K562 (cell line): ENCODE measurements around the gene ST3GAL5. TPM values are rescaled to one million over a fixed set of nuclear protein-coding genes. Genes with fewer than 3 reads are reported as not detected.
A peak's percentile ranks its signal among the peaks of the same experiment; 100 is the strongest.

Source experiments
- ATAC-seq: fragments of 200-7000 bp; cut with Tn5 transposase; 3 replicates; pipeline ENCODE4 v1.9.1; 2020; ENCODE audit warnings: moderate library complexity
- BruUV-seq: library from RNA; stranded (reverse); fragments of 400-500 nt; replicated peaks from 2 replicates; lab custom pipeline; 2021; lab: Mats Ljungman, UMichigan
- CTCF ChIA-PET: fragments of 300-600 bp; formaldehyde crosslinking; extraction: SDS; loops from one replicate; lab custom pipeline; 2021; ENCODE audit warnings: low intra/inter-chr PET ratio; lab: Yijun Ruan, JAX
- POLR2A ChIA-PET: fragments of 300-600, 350-650 bp; sonication (Branson Sonifier 250); formaldehyde crosslinking; extraction: SDS; loops from one replicate; lab custom pipeline; 2021; ENCODE audit warnings: antibody characterized with exemption, inconsistent platforms; lab: Yijun Ruan, JAX
- DNase-seq, 4 experiments: peaks; one replicate each; pipeline versions ENCODE4 v3.0.0 to v3.0.0-alpha.2; 2011 to 2018; ENCODE audit warnings: low spot score in 3 of 4, mixed read lengths in 3 of 4; ENCODE audit errors: extremely low read depth in 1 of 4
- FAIRE-seq: peaks from 2 replicates; lab custom pipeline; 2011; peaks lifted over from hg19 to GRCh38; lab: Jason Lieb, UNC
- H2AFZ ChIP-seq: 2 replicates; pipeline ENCODE4 v1.6.0; 2011; ENCODE audit warnings: low read depth, low read length, control low read depth, inconsistent platforms
- H3K27ac ChIP-seq: fragments of 200-600 bp; 3 replicates; pipeline ENCODE4 v1.8.0; 2011; ENCODE audit warnings: low read depth, mild to moderate bottlenecking, control low read depth, inconsistent platforms, low read length, moderate library complexity, mixed read lengths; ENCODE audit errors: extremely low read depth
- H3K27me3 ChIP-seq, 2 experiments: fragments of 300-600 bp in 1 of 2; 2 replicates in 1 of 2; 3 replicates in 1 of 2; pipeline versions ENCODE4 v1.6.0 to v1.8.0; 2011; ENCODE audit warnings: inconsistent platforms in 2 of 2, low read length in 2 of 2, mild to moderate bottlenecking in 1 of 2, mixed read lengths in 1 of 2, moderate library complexity in 1 of 2; ENCODE audit not compliant: control insufficient read depth in 2 of 2, insufficient read depth in 2 of 2
- H3K36me3 ChIP-seq: fragments of 300-600 bp; 3 replicates; pipeline ENCODE4 v1.8.0; 2011; ENCODE audit warnings: mild to moderate bottlenecking, low read length, inconsistent platforms; ENCODE audit not compliant: control insufficient read depth, insufficient read depth
- H3K4me1 ChIP-seq, 2 experiments: fragments of 200-600 bp in 1 of 2; replicated peaks in 1 of 2; 2 replicates in 1 of 2; 3 replicates in 1 of 2; pipeline versions ENCODE4 v1.5.1 to v1.8.0; 2011; ENCODE audit warnings: inconsistent platforms in 2 of 2, low read length in 2 of 2, mild to moderate bottlenecking in 1 of 2, mixed read lengths in 1 of 2, moderate library complexity in 1 of 2; ENCODE audit not compliant: control insufficient read depth in 2 of 2, insufficient read depth in 2 of 2
- H3K4me2 ChIP-seq: 2 replicates; pipeline ENCODE4 v1.6.1; 2011; ENCODE audit warnings: low read length, control low read depth, inconsistent platforms, mixed read lengths; ENCODE audit not compliant: insufficient read depth
- H3K4me3 ChIP-seq: fragments of 200-600 bp; sonication (generic), shearing (Covaris generic); 2 replicates; pipeline ENCODE4 v1.5.1; 2016; ENCODE audit warnings: control low read depth, inconsistent platforms
- H3K79me2 ChIP-seq: fragments of 200-600 bp; 3 replicates; pipeline ENCODE4 v1.8.0; 2011; ENCODE audit warnings: low read length, inconsistent platforms; ENCODE audit not compliant: control insufficient read depth, insufficient read depth
- H3K9ac ChIP-seq, 2 experiments: 2 replicates each; pipeline versions ENCODE4 v1.6.0 to v1.6.1; 2011; ENCODE audit warnings: low read depth in 2 of 2, low read length in 2 of 2, control low read depth in 1 of 2, inconsistent platforms in 1 of 2, mild to moderate bottlenecking in 1 of 2, mixed read lengths in 1 of 2; ENCODE audit not compliant: insufficient read depth in 1 of 2
- H3K9me1 ChIP-seq: one replicate; pipeline ENCODE4 v1.6.0; 2011; ENCODE audit warnings: inconsistent platforms, mild to moderate bottlenecking, low read length, moderate library complexity; ENCODE audit not compliant: control insufficient read depth, insufficient read depth
- H3K9me3 ChIP-seq: replicated peaks from 2 replicates; pipeline ENCODE4 v1.5.1; 2011; ENCODE audit warnings: low read depth, low read length, inconsistent platforms; ENCODE audit not compliant: control insufficient read depth, insufficient read depth
- H4K20me1 ChIP-seq: replicated peaks from 2 replicates; pipeline ENCODE4 v1.6.1; 2011; ENCODE audit warnings: low read length, inconsistent platforms, mixed read lengths; ENCODE audit not compliant: control insufficient read depth, insufficient read depth
- FOSL1 ChIP-seq: fragments of 200-800 bp; sonication (Bioruptor generic); conservative IDR thresholded peaks from 2 replicates; pipeline ENCODE4 v1.6.1; 2016; ENCODE audit warnings: missing genetic modification characterization, missing compliant biosample characterization
- HMBOX1 ChIP-seq: sonication (generic); IDR thresholded peaks from 2 replicates; pipeline ENCODE4 v1.6.1; 2016
- HNRNPK ChIP-seq: fragments of 200-400 bp; formaldehyde crosslinking; IDR thresholded peaks from one replicate; pipeline ENCODE4 v1.6.1; 2018; ENCODE audit warnings: mild to moderate bottlenecking, low read depth, low read length; ENCODE audit not compliant: poor library complexity, severe bottlenecking
- MYNN ChIP-seq, 2 experiments: sonication (generic); formaldehyde crosslinking in 1 of 2; IDR thresholded peaks; 2 replicates each; pipeline versions ENCODE4 v1.5.0 to v1.6.1; 2016 to 2020; ENCODE audit warnings: antibody characterized with exemption in 1 of 2, missing genetic modification reagents in 1 of 2
- NCOR1 ChIP-seq: fragments of 450-650 bp; IDR thresholded peaks from 2 replicates; pipeline ENCODE4 v1.6.1; 2016; ENCODE audit warnings: mild to moderate bottlenecking, moderate library complexity
- STAG1 ChIP-seq: sonication (generic); formaldehyde crosslinking; IDR thresholded peaks from 2 replicates; pipeline ENCODE4 v1.5.0; 2020; ENCODE audit warnings: missing genetic modification reagents, borderline replicate concordance
- ZBED1 ChIP-seq: IDR thresholded peaks from 2 replicates; pipeline ENCODE4 v1.6.1; 2014
- ZNF512 ChIP-seq: IDR thresholded peaks from 2 replicates; pipeline ENCODE4 v1.6.1; 2016; ENCODE audit warnings: missing genetic modification characterization, missing compliant biosample characterization
- WGBS: fragments of 100-300 bp; shearing (Covaris generic); methylation state at CpG from one replicate; pipeline ENCODE4 v1.1.6; 2016; ENCODE audit warnings: low coverage, mixed read lengths; ENCODE audit not compliant: insufficient coverage; ENCODE audit errors: missing lambda C conversion rate; 5-methylcytosine and 5-hydroxymethylcytosine counted together
- in situ Hi-C: fragments of 300-500 bp; cut with MboI; formaldehyde crosslinking; loops from 4 replicates; pipeline ENCODE4 v1.15.0; 2018; ENCODE audit warnings: inconsistent platforms, mixed read lengths
- intact Hi-C: fragments of 100-400 bp; cut with micrococcal nuclease; formaldehyde crosslinking; loops from 2 replicates; pipeline ENCODE4 v1.14.2; 2022
- polyA plus RNA-seq, 8 experiments: library from polyadenylated mRNA; depleted of rRNA in 4 of 8; stranded (reverse) in 5 of 8; unstranded in 3 of 8; fragments of >200 nt; fragmentation: Nextera tagmentation in 2 of 8; fragmentation: Illumina TruSeq in 1 of 8; extraction: Ambion mirVana in 2 of 8; extraction: Trizol in 1 of 8; gene quantifications; 2 replicates each; pipeline versions ENCODE4 v1.2.1 to v1.2.3, GENCODE V29; 2011 to 2014; ENCODE audit warnings: inconsistent platforms in 1 of 8, missing spikeins in 1 of 8
- total RNA-seq, 7 experiments: library from RNA; depleted of rRNA in 6 of 7; stranded (reverse); fragments of >200 nt in 6 of 7; fragmentation: Illumina TruSeq in 2 of 7; extraction: Trizol in 2 of 7; gene quantifications; 2 replicates each; pipeline versions ENCODE4 v1.2.1 to v1.2.3, GENCODE V29; 2011 to 2021; ENCODE audit warnings: low replicate concordance in 1 of 7
- TF ChIP-seq, protein P1 (sequence below): fragments of 450-650 bp; formaldehyde crosslinking; IDR thresholded peaks from 2 replicates; pipeline ENCODE4 v1.4.0; 2020; ENCODE audit warnings: mild to moderate bottlenecking, moderate library complexity
- TF ChIP-seq, protein P2 (sequence below): fragments of 250-450 bp; sonication (Bioruptor Pico); IDR thresholded peaks from 2 replicates; pipeline ENCODE4 v1.8.0; 2021; ENCODE audit warnings: borderline replicate concordance, mild to moderate bottlenecking, moderate library complexity; ENCODE audit not compliant: poor library complexity, severe bottlenecking

Gene ST3GAL5
- total and polyA plus RNA-seq, 9 of the 15 experiments (the other 6 are each of a cell fraction or from before 2014, with no cell fraction given): 1.6 to 10.0 (median 4.2) TPM

DNA sequence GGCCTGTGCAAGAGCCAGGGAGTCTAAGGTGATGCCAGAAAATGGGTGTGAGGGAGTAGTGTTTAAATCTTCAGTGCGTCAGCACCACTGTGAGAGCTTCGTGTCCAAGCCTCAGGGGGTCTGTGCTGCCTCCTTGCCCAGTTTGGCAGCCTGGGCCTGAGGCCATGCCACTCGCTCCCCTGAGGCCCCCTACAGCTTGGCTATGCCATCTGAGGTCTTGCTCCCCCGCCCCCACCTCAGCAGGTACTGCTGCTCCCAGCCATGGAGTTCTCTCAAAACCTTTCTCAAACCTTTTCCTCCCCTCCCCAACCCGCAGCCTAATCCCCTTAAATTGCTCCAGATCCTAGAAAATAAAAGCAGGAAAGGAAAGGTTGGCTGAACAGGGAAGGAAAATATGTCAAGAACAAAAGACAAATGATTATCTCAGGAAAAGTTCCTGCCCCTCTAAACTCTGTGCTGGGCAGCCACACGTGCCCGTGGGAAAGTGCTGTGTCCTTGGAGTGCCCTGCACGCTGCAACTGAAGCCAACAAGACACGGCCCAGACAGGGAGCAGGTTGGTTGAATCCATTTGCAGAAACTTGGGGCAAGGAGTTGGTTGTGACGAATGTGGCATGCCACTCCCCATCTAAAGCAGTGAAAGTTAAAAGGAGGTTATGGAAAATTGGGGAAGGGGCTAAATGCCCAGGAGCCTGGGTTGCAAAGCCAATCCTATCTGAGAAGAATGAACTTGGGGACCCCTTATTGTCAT is 73.8 kb downstream of the ST3GAL5 start (continued):
- TF ChIP-seq HMBOX1: no peak

DNA sequence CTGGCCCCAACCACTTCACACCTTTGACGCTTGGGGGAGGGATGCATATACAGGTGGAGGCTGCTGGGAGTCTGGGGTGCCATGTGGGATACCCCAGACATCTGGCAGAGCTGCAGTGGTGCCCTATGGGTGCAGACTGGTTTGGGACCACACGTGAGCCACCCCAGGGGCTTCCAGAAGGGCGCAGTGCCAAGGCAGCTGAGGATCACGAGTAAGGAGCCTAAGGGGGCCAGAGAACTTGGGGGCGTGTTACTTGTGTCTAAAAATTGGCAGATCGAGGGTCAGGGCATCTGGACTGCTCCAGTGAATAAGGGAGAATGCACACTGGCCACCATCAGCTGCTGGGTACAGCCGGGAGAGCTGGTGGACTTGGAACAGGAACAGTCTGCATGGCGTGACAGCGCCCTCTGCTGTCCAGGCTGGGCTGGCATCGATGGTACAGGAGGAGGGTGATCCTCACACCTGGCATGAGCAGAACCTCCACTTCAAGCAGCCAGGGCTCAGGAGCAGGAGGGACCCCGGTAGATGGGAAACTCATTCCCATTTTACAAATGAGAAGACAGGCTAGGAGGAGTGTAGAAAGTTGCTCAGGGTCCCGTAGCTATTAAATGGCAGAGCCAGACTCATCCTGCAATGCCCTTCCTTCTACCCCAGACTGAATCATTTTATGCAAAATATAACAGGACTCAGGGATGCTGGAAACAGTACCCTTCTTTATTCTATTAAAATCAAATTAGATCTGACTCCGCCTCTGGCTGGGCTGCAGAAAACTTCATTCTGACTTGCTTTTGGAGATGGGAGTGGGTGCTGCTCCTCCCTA is 74.6 kb downstream of the ST3GAL5 start:
- H3K27me3 ChIP-seq: peaks cover 20 to 54% of the 10 kb centered on the region in 2 experiments; a peak in 4 of 5 replicates
- no peaks in the 10 kb centered on the region for H3K36me3 ChIP-seq
- ATAC-seq (peak; percentile 96), FAIRE-seq (peak; percentile 88), DNase-seq (peak; percentile 80 to 84 (median 82))
- H3K79me2 ChIP-seq: no peaks in the 10 kb centered on the region
- H3K4me1 ChIP-seq: peaks cover 6 to 9% of the 10 kb centered on the region in 2 experiments; a peak in 4 of 5 replicates
- intact Hi-C loops: loop anchor here (1.0 to 10.0 kb wide), 3 partner anchors 64 to 139 kb away; no protein-coding TSS in a partner anchor
- H4K20me1 ChIP-seq: peaks cover 10% of the 10 kb centered on the region
- no peak overlapping the region for H3K27ac ChIP-seq
- ChIA-PET CTCF (interaction anchor here (0.6 to 2.8 kb wide), 5 partner anchors 11 to 132 kb away, joined by 3 to 42 read pairs (median 3); no protein-coding TSS in a partner anchor), POLR2A (interaction anchor here (0.5 to 2.2 kb wide), 3 partner anchors 11 to 85 kb away, joined by 3 to 6 read pairs (median 3); no protein-coding TSS in a partner anchor)
- BruUV-seq: no TSS peak
- WGBS: 10% methylated on average over 13 of the region's 13 CpGs
- in situ Hi-C loops: loop anchor here (5.0 kb wide), 1 partner anchor 77 kb away; no protein-coding TSS in a partner anchor
- H3K9ac ChIP-seq: no peak overlapping the region
- H3K9me1 ChIP-seq: no peaks in the 10 kb centered on the region
- H3K9me3 ChIP-seq: no peaks in the 10 kb centered on the region
- H2AFZ ChIP-seq: no peak overlapping the region
- H3K4me3 ChIP-seq: no peak overlapping the region
- H3K4me2 ChIP-seq: no peak overlapping the region
- TF ChIP-seq ZNF512 (tag): no peak
- no peak for TF ChIP-seq NCOR1
- TF ChIP-seq, protein P1, sequence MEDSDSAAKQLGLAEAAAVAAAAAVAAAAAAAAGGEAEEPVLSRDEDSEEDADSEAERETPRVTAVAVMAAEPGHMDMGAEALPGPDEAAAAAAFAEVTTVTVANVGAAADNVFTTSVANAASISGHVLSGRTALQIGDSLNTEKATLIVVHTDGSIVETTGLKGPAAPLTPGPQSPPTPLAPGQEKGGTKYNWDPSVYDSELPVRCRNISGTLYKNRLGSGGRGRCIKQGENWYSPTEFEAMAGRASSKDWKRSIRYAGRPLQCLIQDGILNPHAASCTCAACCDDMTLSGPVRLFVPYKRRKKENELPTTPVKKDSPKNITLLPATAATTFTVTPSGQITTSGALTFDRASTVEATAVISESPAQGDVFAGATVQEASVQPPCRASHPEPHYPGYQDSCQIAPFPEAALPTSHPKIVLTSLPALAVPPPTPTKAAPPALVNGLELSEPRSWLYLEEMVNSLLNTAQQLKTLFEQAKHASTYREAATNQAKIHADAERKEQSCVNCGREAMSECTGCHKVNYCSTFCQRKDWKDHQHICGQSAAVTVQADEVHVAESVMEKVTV (CRISPR knock-in tag): peak; percentile 79
- no peak for TF ChIP-seq FOSL1 (tag)
- TF ChIP-seq, protein P2, sequence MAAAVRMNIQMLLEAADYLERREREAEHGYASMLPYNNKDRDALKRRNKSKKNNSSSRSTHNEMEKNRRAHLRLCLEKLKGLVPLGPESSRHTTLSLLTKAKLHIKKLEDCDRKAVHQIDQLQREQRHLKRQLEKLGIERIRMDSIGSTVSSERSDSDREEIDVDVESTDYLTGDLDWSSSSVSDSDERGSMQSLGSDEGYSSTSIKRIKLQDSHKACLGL (CRISPR knock-in tag): no peak
- TF ChIP-seq STAG1: peak; percentile 79; the same call in 1 of the 2 replicates
- no peak for TF ChIP-seq ZBED1
- peak; percentile 65; the same call in 1 of the 2 replicates for TF ChIP-seq MYNN (IDR thresholded peaks at IDR 0.05)
- TF ChIP-seq MYNN (CRISPR knock-in tag; IDR thresholded peaks at IDR 0.05): no peak
- TF ChIP-seq HNRNPK: no peak
